Hepatic stellate cell (primary cell): ENCODE results near the gene MLXIP.
"Not testable (repeated sequence)": the region's sequence is repeated elsewhere in the genome, so short reads cannot be mapped to it uniquely, and the experiment has no call there.

Experiments
- DNase-seq: peaks from one replicate; pipeline ENCODE4 v3.0.0; 2011; ENCODE audit warnings: low spot score

MLXIP gene

GRCh38 chr12:122150127-122150681 is 71.6 kb downstream of the MLXIP start:
- DNase-seq = no peak

GRCh38 chr12:122152754-122153153 is 74.2 kb downstream of the MLXIP start:
- no peak for DNase-seq

GRCh38 chr12:122155705-122156104 is 77.1 kb downstream of the MLXIP start:
- no peak for DNase-seq

- DNase-seq = no peak
Measured at GRCh38 chr12:122158700-122159285, 80.2 kb downstream of the MLXIP start.

GRCh38 chr12:122159882-122160281 is 81.3 kb downstream of the MLXIP start:
- DNase-seq = no peak

GRCh38 chr12:122160761-122161160 is 82.2 kb downstream of the MLXIP start:
- DNase-seq = no peak

- DNase-seq = no peak
Measured at GRCh38 chr12:122161682-122162081, 83.1 kb downstream of the MLXIP start.

GRCh38 chr12:122162976-122163375 is 84.4 kb downstream of the MLXIP start:
- no peak for DNase-seq

- DNase-seq = no peak
Measured at GRCh38 chr12:122166422-122167349, 88.1 kb downstream of the MLXIP start.

GRCh38 chr12:122167356-122167925 is 88.9 kb downstream of the MLXIP start:
- no peak for DNase-seq

- no peak for DNase-seq
Measured at GRCh38 chr12:122168492-122168891, 89.9 kb downstream of the MLXIP start.

- DNase-seq = no peak
Measured at GRCh38 chr12:122171399-122171798, 92.8 kb downstream of the MLXIP start.

- DNase-seq = no peak
Measured at GRCh38 chr12:122172262-122172939, 93.8 kb downstream of the MLXIP start.

GRCh38 chr12:122174155-122174845 is 95.7 kb downstream of the MLXIP start, which contains the start of gene IL31:
Gene IL31, minus strand, starts transcription at chr12:122174221. Its CDS starts 49 bp downstream, at chr12:122174172.
- no peak for DNase-seq

GRCh38 chr12:122176473-122176872 is 97.9 kb downstream of the MLXIP start:
- DNase-seq = not testable (repeated sequence)

- no peak for DNase-seq
Measured at GRCh38 chr12:122182887-122183587, 104.5 kb downstream of the MLXIP start, which contains the start of gene LRRC43. Gene LRRC43, plus strand, starts transcription at chr12:122183123. Its CDS starts 22 bp downstream, at chr12:122183145.

GRCh38 chr12:122183588-122183940 is 105.0 kb downstream of the MLXIP start:
- DNase-seq = no peak

- no peak for DNase-seq
Measured at GRCh38 chr12:122184517-122184916, 106.0 kb downstream of the MLXIP start.

GRCh38 chr12:122185079-122185478 is 106.5 kb downstream of the MLXIP start:
- no peak for DNase-seq

GRCh38 chr12:122185494-122186082 is 107.0 kb downstream of the MLXIP start:
- DNase-seq = no peak
